Fibroblast of lung (primary cell): ENCODE measurements around the gene PPL. TPM values are rescaled to one million over a fixed set of nuclear protein-coding genes. Genes with fewer than 3 reads are reported as not detected.
A peak's percentile ranks its signal among the peaks of the same experiment; 100 is the strongest.
"Not testable (repeated sequence)": the region's sequence is repeated elsewhere in the genome, so short reads cannot be mapped to it uniquely, and the experiment has no call there.

Experiments used
- DNase-seq, 2 donors: peaks; one replicate each; pipeline versions ENCODE4 v3.0.0 to v3.0.0-alpha.2; 2010; ENCODE audit warnings: low read depth in 2 of 2
- H2AFZ ChIP-seq: 2 replicates; pipeline ENCODE4 v1.5.1; 2012; ENCODE audit warnings: low read length, control low read depth, inconsistent platforms
- H3K27ac ChIP-seq: 2 replicates; pipeline ENCODE4 v1.5.1; 2011; ENCODE audit warnings: low read length, control low read depth; ENCODE audit not compliant: insufficient read depth
- H3K27me3 ChIP-seq: 2 replicates; pipeline ENCODE4 v1.5.1; 2011; ENCODE audit warnings: mild to moderate bottlenecking, low read length; ENCODE audit not compliant: control insufficient read depth, insufficient read depth
- H3K36me3 ChIP-seq: 2 replicates; pipeline ENCODE4 v1.5.1; 2011; ENCODE audit warnings: low read length; ENCODE audit not compliant: control insufficient read depth, insufficient read depth
- H3K4me1 ChIP-seq: 2 replicates; pipeline ENCODE4 v1.5.1; 2011; ENCODE audit warnings: low read length; ENCODE audit not compliant: control insufficient read depth, insufficient read depth; ENCODE audit errors: extremely low read depth
- H3K4me2 ChIP-seq: 2 replicates; pipeline ENCODE4 v1.5.1; 2011; ENCODE audit warnings: low read length, control low read depth; ENCODE audit not compliant: insufficient read depth; ENCODE audit errors: extremely low read depth
- H3K4me3 ChIP-seq, 4 experiments: fragments of 200-600 bp in 1 of 4; sonication (generic) in 1 of 4; replicated peaks in 1 of 4; 2 replicates each; pipeline ENCODE4 v1.5.1; 2011 to 2016; ENCODE audit warnings: low read length in 4 of 4, low read depth in 3 of 4, mild to moderate bottlenecking in 3 of 4, control low read depth in 2 of 4, inconsistent platforms in 1 of 4, mixed read lengths in 1 of 4; ENCODE audit not compliant: insufficient read depth in 1 of 4; ENCODE audit errors: control extremely low read depth in 1 of 4
- H3K79me2 ChIP-seq: 2 replicates; pipeline ENCODE4 v1.5.1; 2012; ENCODE audit warnings: mild to moderate bottlenecking, low read length, inconsistent platforms; ENCODE audit not compliant: control insufficient read depth, insufficient read depth
- H3K9ac ChIP-seq: 2 replicates; pipeline ENCODE4 v1.5.1; 2011; ENCODE audit warnings: mild to moderate bottlenecking, low read length, control low read depth; ENCODE audit not compliant: insufficient read depth
- H3K9me3 ChIP-seq: 2 replicates; pipeline ENCODE4 v1.5.1; 2012; ENCODE audit warnings: low read depth, low read length; ENCODE audit not compliant: control insufficient read depth, insufficient read depth
- H4K20me1 ChIP-seq: 2 replicates; pipeline ENCODE4 v1.5.1; 2011; ENCODE audit warnings: low read length; ENCODE audit not compliant: control insufficient read depth, insufficient read depth; ENCODE audit errors: extremely low read depth
- EZH2 ChIP-seq: IDR thresholded peaks from 2 replicates; pipeline ENCODE4 v1.5.1; 2012; ENCODE audit warnings: low read length, control low read depth, mild to moderate bottlenecking; ENCODE audit errors: missing control alignments
- polyA plus RNA-seq, 2 donors: library from polyadenylated mRNA; depleted of rRNA in 1 of 2; stranded (reverse) in 1 of 2; unstranded in 1 of 2; fragments of >200 nt; gene quantifications; 2 replicates each; pipeline ENCODE4 v1.2.1, GENCODE V29; 2011 to 2012; ENCODE audit warnings: missing spikeins in 1 of 2
- total RNA-seq: library from RNA; depleted of rRNA; stranded (reverse); fragments of >200 nt; gene quantifications from 2 replicates; pipeline ENCODE4 v1.2.1, GENCODE V29; 2014
- TF ChIP-seq, protein P1 (sequence below), 2 donors: IDR thresholded peaks in 1 of 2; conservative IDR thresholded peaks in 1 of 2; 1 replicate in 1 of 2; 2 replicates in 1 of 2; pipeline ENCODE4 v1.5.1; 2011 to 2012; ENCODE audit warnings: low read length in 2 of 2, control low read depth in 1 of 2, inconsistent platforms in 1 of 2, low read depth in 1 of 2, mild to moderate bottlenecking in 1 of 2

PPL gene
- total and polyA plus RNA-seq, 2 donors (not counting 1 experiment from before 2014, with no cell fraction given) = 5.0 to 50.5 TPM

DNA sequence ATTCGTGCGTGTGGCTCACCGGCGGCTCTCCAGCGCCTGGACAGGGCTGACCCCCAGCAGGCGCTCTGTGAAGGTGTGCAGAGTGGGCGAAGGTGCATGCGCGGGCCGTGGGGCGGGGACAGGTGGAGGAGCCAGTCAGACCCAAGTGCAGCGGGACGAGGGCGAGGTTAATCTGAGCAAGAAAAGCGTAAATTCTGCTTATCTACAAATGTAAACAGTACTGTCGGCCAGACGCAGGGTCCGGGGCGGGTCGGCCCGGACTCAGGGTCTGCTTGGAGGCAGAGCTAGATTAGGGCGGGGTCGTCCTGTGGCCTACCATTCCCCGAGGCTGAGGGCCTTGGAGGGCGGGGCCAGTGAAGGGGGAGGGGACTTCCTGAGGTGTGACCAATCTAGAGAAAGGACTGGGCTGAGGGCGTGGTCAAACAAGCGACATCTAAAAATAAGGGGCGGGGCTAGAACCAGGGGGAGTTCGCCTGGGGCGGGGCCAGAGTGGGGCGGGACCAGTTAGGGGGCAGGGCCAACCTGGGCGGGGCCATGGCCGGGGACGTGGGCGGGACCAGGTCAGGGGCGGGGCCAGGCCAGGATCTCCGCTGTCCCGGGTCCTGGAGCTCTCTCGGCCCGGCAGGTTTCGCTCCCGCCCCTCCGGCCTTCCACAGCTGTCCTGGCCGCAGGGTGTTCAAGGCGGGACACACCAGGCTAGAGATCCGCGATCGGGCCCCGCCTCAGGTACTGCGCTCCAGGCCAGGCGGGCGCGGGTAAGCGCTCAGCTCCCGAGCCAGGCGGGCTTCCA lies 21.0 kb upstream of the PPL start, which contains the start of gene SEC14L5:
TSS of gene SEC14L5 (plus strand) at position 611 of the 790 bp plus-strand sequence. CDS start 994 bp downstream, outside the sequence.
- H3K79me2 ChIP-seq = no peaks in the 10 kb centered on the region
- peaks cover 9% of the 10 kb centered on the region for H3K4me1 ChIP-seq
- H3K9me3 ChIP-seq = no peaks in the 10 kb centered on the region
- no peak within 1 kb of the TSS for H3K9ac ChIP-seq
- no peak for TF ChIP-seq EZH2
- TF ChIP-seq, protein P1, sequence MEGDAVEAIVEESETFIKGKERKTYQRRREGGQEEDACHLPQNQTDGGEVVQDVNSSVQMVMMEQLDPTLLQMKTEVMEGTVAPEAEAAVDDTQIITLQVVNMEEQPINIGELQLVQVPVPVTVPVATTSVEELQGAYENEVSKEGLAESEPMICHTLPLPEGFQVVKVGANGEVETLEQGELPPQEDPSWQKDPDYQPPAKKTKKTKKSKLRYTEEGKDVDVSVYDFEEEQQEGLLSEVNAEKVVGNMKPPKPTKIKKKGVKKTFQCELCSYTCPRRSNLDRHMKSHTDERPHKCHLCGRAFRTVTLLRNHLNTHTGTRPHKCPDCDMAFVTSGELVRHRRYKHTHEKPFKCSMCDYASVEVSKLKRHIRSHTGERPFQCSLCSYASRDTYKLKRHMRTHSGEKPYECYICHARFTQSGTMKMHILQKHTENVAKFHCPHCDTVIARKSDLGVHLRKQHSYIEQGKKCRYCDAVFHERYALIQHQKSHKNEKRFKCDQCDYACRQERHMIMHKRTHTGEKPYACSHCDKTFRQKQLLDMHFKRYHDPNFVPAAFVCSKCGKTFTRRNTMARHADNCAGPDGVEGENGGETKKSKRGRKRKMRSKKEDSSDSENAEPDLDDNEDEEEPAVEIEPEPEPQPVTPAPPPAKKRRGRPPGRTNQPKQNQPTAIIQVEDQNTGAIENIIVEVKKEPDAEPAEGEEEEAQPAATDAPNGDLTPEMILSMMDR (conservative IDR thresholded peaks at IDR 0.05 in 1 of 2, IDR thresholded peaks at IDR 0.05 in 1 of 2; ENCODE audit: low read depth in 1 of 2, low read length in 2 of 2) = no peak
- no peak within 1 kb of the TSS for H3K27ac ChIP-seq
- peak within 1 kb of the TSS; percentile 90 for H3K4me2 ChIP-seq
- peak within 1 kb of the TSS; percentile 87 for H2AFZ ChIP-seq
- peak within 1 kb of the TSS; percentile 60 to 72 (median 66) for H3K4me3 ChIP-seq
- no peaks in the 10 kb centered on the region for H3K27me3 ChIP-seq
- H4K20me1 ChIP-seq = no peaks in the 10 kb centered on the region
- H3K36me3 ChIP-seq = no peaks in the 10 kb centered on the region
- DNase-seq = peak; percentile 91 to 99

DNA sequence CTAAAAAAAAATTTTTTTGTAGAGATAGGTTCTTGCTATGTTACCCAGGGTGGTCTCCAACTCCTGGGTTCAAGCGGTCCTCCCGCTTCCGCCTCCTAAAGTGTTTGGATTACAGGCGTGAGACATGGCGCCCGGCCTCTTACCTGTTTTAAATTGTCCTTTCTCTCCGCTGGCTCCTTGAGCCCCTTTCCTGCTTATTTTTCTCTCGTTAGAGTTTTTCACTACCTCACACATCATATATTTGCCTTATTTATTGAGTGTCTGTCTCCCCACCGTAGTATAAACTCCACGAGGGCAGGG lies 20.4 kb upstream of the PPL start:
- DNase-seq = no peak
- H4K20me1 ChIP-seq = no peaks in the 10 kb centered on the region
- TF ChIP-seq, protein P1 (conservative IDR thresholded peaks at IDR 0.05 in 1 of 2, IDR thresholded peaks at IDR 0.05 in 1 of 2; ENCODE audit: low read depth in 1 of 2, low read length in 2 of 2) = no peak
- no peak for TF ChIP-seq EZH2
- peak overlapping the region; percentile 60 to 72 (median 66) for H3K4me3 ChIP-seq
- peaks cover 9% of the 10 kb centered on the region for H3K4me1 ChIP-seq
- H3K36me3 ChIP-seq = no peaks in the 10 kb centered on the region
- no peak overlapping the region for H2AFZ ChIP-seq
- H3K27ac ChIP-seq = no peak overlapping the region
- H3K9ac ChIP-seq = no peak overlapping the region
- no peaks in the 10 kb centered on the region for H3K9me3 ChIP-seq
- H3K4me2 ChIP-seq = peak overlapping the region; percentile 90
- H3K79me2 ChIP-seq = no peaks in the 10 kb centered on the region
- no peaks in the 10 kb centered on the region for H3K27me3 ChIP-seq

DNA sequence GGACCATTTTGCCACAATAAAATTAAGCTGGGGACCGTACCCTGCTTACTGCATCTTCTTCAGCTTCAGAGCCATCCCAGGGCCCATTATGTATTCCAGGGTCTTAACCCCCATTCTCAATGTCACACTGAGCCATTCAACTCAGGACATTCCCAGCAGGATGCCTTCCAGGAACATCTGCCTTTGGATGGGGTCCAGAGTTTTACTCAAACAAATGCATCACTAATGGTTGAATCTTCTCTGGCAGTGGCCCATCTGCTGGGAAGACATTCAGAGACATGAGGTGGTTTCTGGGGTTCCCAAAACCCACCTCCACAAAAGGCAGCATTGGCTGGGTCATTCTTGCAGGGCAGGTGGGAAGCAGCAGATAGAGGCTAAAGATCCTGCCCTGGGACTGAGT lies 17.8 kb upstream of the PPL start:
- H3K79me2 ChIP-seq = no peaks in the 10 kb centered on the region
- no peaks in the 10 kb centered on the region for H3K36me3 ChIP-seq
- H3K9me3 ChIP-seq = no peaks in the 10 kb centered on the region
- no peak overlapping the region for H3K9ac ChIP-seq
- H3K4me2 ChIP-seq = peak overlapping the region; percentile 2
- H4K20me1 ChIP-seq = no peaks in the 10 kb centered on the region
- DNase-seq = no peak
- TF ChIP-seq EZH2 = no peak
- TF ChIP-seq, protein P1 (conservative IDR thresholded peaks at IDR 0.05 in 1 of 2, IDR thresholded peaks at IDR 0.05 in 1 of 2; ENCODE audit: low read depth in 1 of 2, low read length in 2 of 2) = no peak
- H3K27ac ChIP-seq = no peak overlapping the region
- no peaks in the 10 kb centered on the region for H3K27me3 ChIP-seq
- no peak overlapping the region for H2AFZ ChIP-seq
- H3K4me1 ChIP-seq = peaks cover 9% of the 10 kb centered on the region
- H3K4me3 ChIP-seq = no peak overlapping the region

DNA sequence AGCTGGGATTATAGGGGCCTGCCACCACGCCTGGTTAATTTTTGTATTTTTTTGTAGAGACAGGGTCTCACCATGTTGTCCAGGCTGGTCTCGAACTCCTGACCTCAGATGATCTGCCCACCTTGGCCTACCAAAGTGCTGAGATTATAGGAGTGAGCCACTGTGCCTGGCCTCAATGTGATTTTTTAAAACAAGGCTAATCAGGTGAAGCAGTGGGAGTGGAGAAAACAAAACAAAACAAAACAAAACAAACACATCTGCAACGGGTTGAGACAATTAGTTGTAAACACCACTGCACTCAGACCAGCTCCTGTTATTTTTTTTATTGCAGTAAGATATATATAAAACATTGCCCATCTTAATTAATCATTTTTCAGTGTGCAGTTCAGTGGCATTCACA lies 14.6 kb upstream of the PPL start:
- not testable (repeated sequence) for DNase-seq, H3K4me1 ChIP-seq, H3K4me3 ChIP-seq, H3K79me2 ChIP-seq, H3K9me3 ChIP-seq, H3K36me3 ChIP-seq, H3K27ac ChIP-seq, H3K27me3 ChIP-seq, H4K20me1 ChIP-seq, H2AFZ ChIP-seq, H3K9ac ChIP-seq, H3K4me2 ChIP-seq
